ES-I3 (cell line): ENCODE results near the gene URGCP.
"Not testable (repeated sequence)": the region's sequence is repeated elsewhere in the genome, so short reads cannot be mapped to it uniquely, and the experiment has no call there.

Experiments used
- H3K36me3 ChIP-seq: 2 replicates; pipeline ENCODE4 v1.6.1; 2013; ENCODE audit warnings: mild to moderate bottlenecking, low read length, control low read depth, moderate library complexity; ENCODE audit not compliant: insufficient read depth
- H3K4me1 ChIP-seq: 2 replicates; pipeline ENCODE4 v1.6.1; 2013; ENCODE audit warnings: mild to moderate bottlenecking, control low read depth, low read length; ENCODE audit not compliant: insufficient read depth
- H3K9ac ChIP-seq: 2 replicates; pipeline ENCODE4 v1.6.1; 2013; ENCODE audit warnings: low read depth, mild to moderate bottlenecking, low read length, moderate library complexity
- H3K9me3 ChIP-seq: 2 replicates; pipeline ENCODE4 v1.6.1; 2013; ENCODE audit warnings: mild to moderate bottlenecking, low read length, moderate library complexity; ENCODE audit not compliant: control insufficient read depth, insufficient read depth

URGCP gene

DNA sequence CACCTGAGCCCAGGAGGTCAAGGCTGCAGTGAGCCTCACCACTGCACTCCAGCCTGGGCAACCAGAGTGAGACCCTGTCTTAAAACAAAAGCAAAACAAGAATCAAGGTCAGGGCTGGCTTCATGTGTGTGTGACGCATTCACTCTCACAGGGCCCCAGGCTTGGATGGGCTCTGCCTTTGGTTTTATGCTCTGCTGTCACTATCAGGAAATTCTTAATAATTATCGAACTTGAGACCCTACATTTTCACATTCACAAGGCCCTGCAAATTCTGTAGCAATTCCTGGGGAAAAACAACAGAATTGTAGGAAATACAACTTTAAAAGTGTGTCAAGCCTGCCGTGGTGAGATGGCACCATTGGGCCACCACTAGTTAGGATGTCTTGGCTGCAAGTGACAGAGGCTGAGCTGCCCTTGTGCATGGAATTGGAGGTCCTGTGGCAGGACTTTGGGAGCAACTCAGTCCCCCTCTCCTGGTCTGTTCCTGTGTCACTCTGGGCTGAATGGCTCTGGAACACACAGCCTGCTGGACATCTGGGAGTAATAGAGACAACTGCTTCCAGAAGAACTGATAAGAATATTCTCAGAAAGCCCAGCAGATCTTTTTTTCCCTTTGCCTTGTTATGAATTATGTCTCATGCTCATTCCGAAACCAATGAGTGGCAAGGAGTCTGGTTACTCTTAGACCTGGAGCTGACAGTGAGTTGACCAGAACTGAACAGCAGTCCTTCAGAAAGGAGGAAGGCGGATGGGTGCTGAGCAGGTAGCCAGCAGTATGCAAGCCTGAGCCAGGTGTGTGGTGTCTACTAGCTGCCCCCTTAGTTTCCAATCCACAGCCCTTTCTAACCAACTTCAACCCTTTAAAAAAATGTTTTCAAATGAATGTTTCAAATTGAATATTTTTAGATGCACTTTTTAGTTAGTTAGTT is 23.4 kb upstream of the URGCP start:
- H3K9ac ChIP-seq: no peak overlapping the region
- no peaks in the 10 kb centered on the region for H3K36me3 ChIP-seq

DNA sequence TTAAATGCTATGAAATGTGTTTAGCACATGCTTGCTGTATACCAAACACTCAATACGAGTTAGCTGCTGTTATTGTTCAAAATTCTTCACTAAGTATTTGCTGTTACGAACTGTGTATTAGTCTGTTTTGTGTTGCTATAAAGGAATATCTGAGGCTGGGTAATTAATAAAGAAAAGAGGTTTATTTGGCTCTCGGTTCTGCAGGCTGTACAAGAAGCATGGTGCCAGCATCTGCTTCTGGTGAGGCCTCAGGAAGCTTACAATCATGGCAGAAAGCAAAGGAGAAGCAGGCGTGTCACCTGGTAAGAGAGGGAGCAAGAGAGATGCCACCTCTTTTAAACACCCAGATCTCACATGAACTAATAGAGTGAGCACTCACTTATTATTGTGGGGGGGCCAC is 21.4 kb upstream of the URGCP start:
- Histone ChIP-seq H3K36me3 (no peaks in the 10 kb centered on the region), H3K9ac (no peak overlapping the region), H3K9me3 (no peaks in the 10 kb centered on the region), H3K4me1 (no peaks in the 10 kb centered on the region)

More for the DNA sequence above, 23.4 kb upstream of the URGCP start:
- Histone ChIP-seq H3K9me3 (no peaks in the 10 kb centered on the region), H3K4me1 (no peaks in the 10 kb centered on the region)

GRCh38 chr7:43926798-43927123 is 20.4 kb upstream of the URGCP start:
- no peaks in the 10 kb centered on the region for H3K4me1 ChIP-seq
- no peaks in the 10 kb centered on the region for H3K36me3 ChIP-seq
- peak overlapping the region; percentile 70; the same call in 1 of the 2 replicates for H3K9ac ChIP-seq
- no peaks in the 10 kb centered on the region for H3K9me3 ChIP-seq

- Histone ChIP-seq H3K9ac (peak within 1 kb of the TSS; percentile 70), H3K9me3 (no peaks in the 10 kb centered on the region), H3K36me3 (no peaks in the 10 kb centered on the region)
Observed at GRCh38 chr7:43925984-43926797, 19.8 kb upstream of the URGCP start, which contains the start of gene UBE2D4. Gene UBE2D4, plus strand, starts transcription at chr7:43926436. Its CDS starts 97 bp downstream, at chr7:43926533.

GRCh38 chr7:43922726-43923125 is 16.3 kb upstream of the URGCP start:
- Histone ChIP-seq H3K4me1 (no peaks in the 10 kb centered on the region), H3K9ac (no peak overlapping the region), H3K9me3 (no peaks in the 10 kb centered on the region), H3K36me3 (no peaks in the 10 kb centered on the region)

More at GRCh38 chr7:43925984-43926797, 19.8 kb upstream of the URGCP start, which contains the start of gene UBE2D4:
- H3K4me1 ChIP-seq: no peaks in the 10 kb centered on the region

- Histone ChIP-seq H3K9ac (no peak overlapping the region), H3K9me3 (no peaks in the 10 kb centered on the region), H3K4me1 (no peaks in the 10 kb centered on the region), H3K36me3 (no peaks in the 10 kb centered on the region)
Observed at GRCh38 chr7:43921423-43921822, 15.0 kb upstream of the URGCP start.

GRCh38 chr7:43915907-43916306 is 9.5 kb upstream of the URGCP start:
- Histone ChIP-seq H3K36me3 (no peaks in the 10 kb centered on the region), H3K9me3 (peaks cover 5% of the 10 kb centered on the region; the same call in 1 of the 2 replicates), H3K9ac (no peak overlapping the region), H3K4me1 (peaks cover 11% of the 10 kb centered on the region; the same call in 1 of the 2 replicates)

DNA sequence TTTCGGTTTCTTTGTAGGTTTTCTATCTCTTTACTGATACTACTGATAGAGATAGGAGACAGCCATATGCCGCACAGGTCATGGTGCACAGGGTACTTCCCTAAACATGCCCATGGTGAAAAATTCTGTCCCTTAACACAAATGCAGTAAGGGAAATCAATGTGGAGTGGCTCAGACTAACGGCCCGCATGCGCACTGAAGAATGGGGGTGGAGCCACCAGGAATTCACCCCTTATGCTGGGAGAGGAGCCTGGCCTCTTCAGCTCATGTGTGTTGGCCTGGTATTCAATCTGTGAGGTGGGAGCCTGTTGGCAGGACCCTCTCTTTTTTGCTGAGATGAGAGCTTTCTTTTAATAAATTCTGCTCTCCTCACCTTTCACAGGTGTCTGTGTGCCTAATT is 8.4 kb upstream of the URGCP start:
- H3K9me3 ChIP-seq: peaks cover 5% of the 10 kb centered on the region; the same call in 1 of the 2 replicates
- no peaks in the 10 kb centered on the region for H3K36me3 ChIP-seq
- H3K4me1 ChIP-seq: peaks cover 11% of the 10 kb centered on the region; the same call in 1 of the 2 replicates
- no peak overlapping the region for H3K9ac ChIP-seq

GRCh38 chr7:43905956-43906330 is 453 bp downstream of the URGCP start:
- H3K4me1 ChIP-seq: peaks cover 23% of the 10 kb centered on the region
- no peaks in the 10 kb centered on the region for H3K9me3 ChIP-seq
- H3K36me3 ChIP-seq: no peaks in the 10 kb centered on the region
- peak overlapping the region; percentile 67; the same call in 1 of the 2 replicates for H3K9ac ChIP-seq

- H3K9me3 ChIP-seq: no peaks in the 10 kb centered on the region
- peaks cover 23% of the 10 kb centered on the region for H3K4me1 ChIP-seq
- peak overlapping the region; percentile 67; the same call in 1 of the 2 replicates for H3K9ac ChIP-seq
- H3K36me3 ChIP-seq: no peaks in the 10 kb centered on the region
Observed at GRCh38 chr7:43905209-43905946, 1.0 kb downstream of the URGCP start.

DNA sequence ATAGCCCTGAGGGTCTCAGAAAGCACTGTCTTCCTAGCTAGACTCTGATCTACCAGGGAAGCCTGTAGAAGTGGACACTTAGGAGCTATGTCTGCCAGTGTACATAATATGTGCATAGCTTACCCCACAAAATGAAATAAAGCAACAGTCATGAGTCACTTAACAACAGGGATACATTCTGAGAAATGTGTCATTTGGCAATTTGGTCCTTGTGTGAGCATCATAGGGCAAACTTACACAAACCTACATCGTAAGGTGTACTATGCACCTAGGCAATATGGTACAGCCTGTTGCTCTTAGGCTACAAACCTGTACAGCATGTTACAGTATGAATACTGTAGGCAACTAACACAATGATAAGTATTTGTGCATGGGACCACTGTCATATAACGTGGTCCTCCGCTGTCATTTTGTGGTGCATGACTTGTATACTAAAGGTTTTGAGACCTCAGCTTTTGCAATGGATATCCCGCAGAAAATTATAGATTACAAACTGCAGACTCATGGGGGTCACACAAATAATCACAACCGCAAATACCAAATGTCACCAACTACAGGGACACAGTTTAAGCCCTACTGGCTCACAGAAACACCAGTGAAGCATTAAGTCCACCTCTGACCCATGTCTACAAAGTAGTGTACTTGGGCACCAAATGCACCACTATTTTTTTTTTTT is 1.7 kb downstream of the URGCP start:
- no peak overlapping the region for H3K9ac ChIP-seq

GRCh38 chr7:43902542-43903054 is 3.8 kb downstream of the URGCP start:
- no peaks in the 10 kb centered on the region for H3K36me3 ChIP-seq
- no peaks in the 10 kb centered on the region for H3K9me3 ChIP-seq
- no peak overlapping the region for H3K9ac ChIP-seq
- peaks cover 23% of the 10 kb centered on the region for H3K4me1 ChIP-seq

More for the DNA sequence above, 1.7 kb downstream of the URGCP start:
- no peaks in the 10 kb centered on the region for H3K36me3 ChIP-seq
- no peaks in the 10 kb centered on the region for H3K9me3 ChIP-seq
- peaks cover 23% of the 10 kb centered on the region for H3K4me1 ChIP-seq

DNA sequence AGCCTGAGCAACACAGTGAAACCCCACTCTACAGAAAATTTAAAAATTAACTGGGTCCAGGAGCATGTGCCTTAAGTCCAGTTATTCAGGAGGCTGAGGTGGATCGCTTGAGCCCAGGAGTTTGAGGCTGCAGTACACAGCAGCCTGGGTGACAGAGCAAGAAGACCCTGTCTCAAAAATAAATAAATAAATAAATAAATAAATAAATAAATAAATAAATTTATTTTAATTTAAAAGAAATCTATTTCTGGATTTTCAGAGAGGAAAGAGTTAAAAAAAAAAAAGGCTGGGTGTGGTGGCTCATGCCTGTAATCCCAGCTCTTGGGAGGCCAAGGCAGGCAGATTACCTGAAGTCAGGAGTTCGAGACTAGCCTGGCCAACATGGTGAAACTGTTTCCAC is 7.8 kb downstream of the URGCP start:
- not testable (repeated sequence) for H3K9ac ChIP-seq, H3K9me3 ChIP-seq, H3K36me3 ChIP-seq, H3K4me1 ChIP-seq
